ENCODE results near the gene UNK.

The UNK gene

GRCh38 chr17:75762513-75763268 is 21.9 kb upstream of the UNK start:
- TF ChIP-seq GATA2 (IDR thresholded peaks at IDR 0.05; ENCODE audit: low read depth, low read length), result no peak

- TF ChIP-seq GATA3 (IDR thresholded peaks at IDR 0.05; ENCODE audit: low read depth, low read length) (no peak), GATA2 (IDR thresholded peaks at IDR 0.05; ENCODE audit: low read depth, low read length) (no peak)
Observed at GRCh38 chr17:75763269-75763607, 21.4 kb upstream of the UNK start.

- TF ChIP-seq GATA2 (IDR thresholded peaks at IDR 0.05; ENCODE audit: low read depth, low read length) (no peak), GATA3 (IDR thresholded peaks at IDR 0.05; ENCODE audit: low read depth, low read length) (no peak)
Observed at GRCh38 chr17:75763613-75764416, 20.8 kb upstream of the UNK start.

- TF ChIP-seq GATA2 (IDR thresholded peaks at IDR 0.05; ENCODE audit: low read depth, low read length) (no peak), GATA3 (IDR thresholded peaks at IDR 0.05; ENCODE audit: low read depth, low read length) (no peak)
Observed at GRCh38 chr17:75764417-75764710, 20.2 kb upstream of the UNK start.

- TF ChIP-seq GATA3 (IDR thresholded peaks at IDR 0.05; ENCODE audit: low read depth, low read length) (no peak), GATA2 (IDR thresholded peaks at IDR 0.05; ENCODE audit: low read depth, low read length) (no peak)
Observed at GRCh38 chr17:75764711-75765421, 19.7 kb upstream of the UNK start, which contains the start of gene GALK1. Gene GALK1 (minus strand): TSS chr17:75765192. CDS start chr17:75765136, 56 bp downstream.

- TF ChIP-seq GATA3 (IDR thresholded peaks at IDR 0.05; ENCODE audit: low read depth, low read length), result no peak
- TF ChIP-seq GATA2 (IDR thresholded peaks at IDR 0.05; ENCODE audit: low read depth, low read length), result no peak
Observed at GRCh38 chr17:75765981-75766380, 18.6 kb upstream of the UNK start.

- TF ChIP-seq GATA3 (IDR thresholded peaks at IDR 0.05; ENCODE audit: low read depth, low read length) (no peak), GATA2 (IDR thresholded peaks at IDR 0.05; ENCODE audit: low read depth, low read length) (no peak)
Observed at GRCh38 chr17:75767881-75768280, 16.7 kb upstream of the UNK start.

GRCh38 chr17:75769536-75769935 is 15.1 kb upstream of the UNK start:
- TF ChIP-seq GATA3 (IDR thresholded peaks at IDR 0.05; ENCODE audit: low read depth, low read length) (no peak), GATA2 (IDR thresholded peaks at IDR 0.05; ENCODE audit: low read depth, low read length) (peak; percentile 80)

- no peak for TF ChIP-seq GATA3 (IDR thresholded peaks at IDR 0.05; ENCODE audit: low read depth, low read length)
- no peak for TF ChIP-seq GATA2 (IDR thresholded peaks at IDR 0.05; ENCODE audit: low read depth, low read length)
Observed at GRCh38 chr17:75771334-75772281, 13.0 kb upstream of the UNK start.

- TF ChIP-seq GATA3 (IDR thresholded peaks at IDR 0.05; ENCODE audit: low read depth, low read length) (no peak), GATA2 (IDR thresholded peaks at IDR 0.05; ENCODE audit: low read depth, low read length) (no peak)
Observed at GRCh38 chr17:75773121-75773807, 11.3 kb upstream of the UNK start.

- TF ChIP-seq GATA3 (IDR thresholded peaks at IDR 0.05; ENCODE audit: low read depth, low read length) (no peak), GATA2 (IDR thresholded peaks at IDR 0.05; ENCODE audit: low read depth, low read length) (no peak)
Observed at GRCh38 chr17:75773808-75774470, 10.7 kb upstream of the UNK start.

- no peak for TF ChIP-seq GATA2 (IDR thresholded peaks at IDR 0.05; ENCODE audit: low read depth, low read length)
- TF ChIP-seq GATA3 (IDR thresholded peaks at IDR 0.05; ENCODE audit: low read depth, low read length), result no peak
Observed at GRCh38 chr17:75774471-75774990, 10.1 kb upstream of the UNK start.

Measured in SH-SY5Y (cell line).